TTC549 (cell line): Measurements from ENCODE around the gene ADAP1.

ENCODE experiments used
- FAIRE-seq: peaks from 2 replicates; lab custom pipeline; 2012; peaks lifted over from hg19 to GRCh38; lab: Jason Lieb, UNC

The ADAP1 gene

DNA sequence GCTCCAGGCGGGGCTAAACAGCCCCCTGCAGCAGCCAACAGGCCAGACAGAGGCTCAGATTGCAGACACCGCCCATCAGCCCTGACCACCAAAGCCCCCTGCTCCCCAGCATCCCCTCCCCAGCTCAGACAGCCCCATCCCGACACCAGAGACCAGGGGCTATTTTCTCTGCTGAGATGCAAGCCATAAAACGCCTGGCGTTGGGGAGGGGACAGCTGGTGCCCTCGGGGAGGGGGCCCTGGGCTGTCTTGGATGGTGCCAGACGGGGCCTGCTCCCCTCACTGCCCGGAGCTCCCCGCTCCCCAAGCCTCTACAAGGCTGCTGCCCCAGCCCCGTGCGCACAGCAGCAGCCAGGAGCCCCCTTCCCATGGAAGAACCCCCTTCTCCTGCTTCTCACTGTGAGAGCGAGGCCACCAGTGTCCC is 46.3 kb downstream of the ADAP1 start:
- no peak for FAIRE-seq

DNA sequence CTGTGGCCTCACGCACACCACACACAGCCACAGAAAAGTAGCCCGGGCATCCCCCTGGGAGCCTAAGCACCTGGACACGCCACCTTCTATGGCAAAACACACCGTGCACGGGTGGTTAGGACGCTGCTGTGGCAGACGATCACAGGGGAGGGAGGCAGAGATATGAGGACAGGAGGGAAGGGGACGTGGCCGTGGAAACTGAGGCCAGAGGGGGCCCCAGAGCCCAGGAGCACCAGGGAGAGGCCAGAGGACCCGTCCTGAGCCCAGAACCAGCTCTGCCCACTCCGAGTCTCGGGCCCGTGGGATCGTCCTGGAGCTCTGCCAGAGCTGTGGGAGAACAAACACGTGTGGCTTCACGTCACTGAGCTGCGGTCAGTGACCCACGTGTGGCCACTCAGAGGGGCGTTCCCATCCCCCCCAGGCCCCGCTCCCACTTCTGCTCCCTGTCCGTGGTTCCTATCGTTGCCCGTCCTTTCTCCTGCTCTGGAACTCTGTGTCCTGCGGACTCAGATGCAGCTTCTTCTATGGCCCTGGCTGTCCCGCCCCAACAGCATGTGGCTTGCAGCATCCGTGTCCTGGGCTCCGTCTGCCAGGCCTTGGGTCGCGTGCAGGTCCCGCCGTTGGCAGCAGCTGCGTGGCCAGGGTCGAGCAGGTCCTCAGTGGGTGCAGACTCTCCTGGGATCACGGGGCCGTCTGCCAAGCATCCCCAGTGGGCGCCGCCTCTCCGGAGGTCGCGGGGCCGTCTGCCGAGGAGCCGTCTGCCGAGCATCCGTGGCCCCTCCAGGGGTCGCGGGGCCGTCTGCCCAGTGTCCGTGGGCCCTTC is 47.1 kb downstream of the ADAP1 start:
- no peak for FAIRE-seq

DNA sequence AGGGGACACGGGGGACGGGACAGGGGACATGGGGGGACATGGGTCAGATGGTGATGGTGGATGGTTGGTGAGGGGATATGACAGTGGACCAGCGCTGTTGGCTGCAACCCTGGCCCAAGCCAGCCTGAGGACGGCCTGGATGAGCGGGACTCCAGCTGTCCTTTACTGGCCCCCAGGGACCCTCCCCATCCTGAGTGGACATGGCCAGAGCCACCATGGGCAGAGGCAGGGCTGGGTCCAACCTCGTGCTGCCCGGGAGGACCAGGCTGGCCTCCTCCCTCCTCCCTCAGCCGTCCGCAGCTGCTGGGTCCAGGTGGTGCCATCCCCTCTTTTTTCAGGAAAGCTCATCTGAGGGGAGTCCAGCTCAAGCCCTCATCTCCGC is 47.7 kb downstream of the ADAP1 start:
- FAIRE-seq: no peak

DNA sequence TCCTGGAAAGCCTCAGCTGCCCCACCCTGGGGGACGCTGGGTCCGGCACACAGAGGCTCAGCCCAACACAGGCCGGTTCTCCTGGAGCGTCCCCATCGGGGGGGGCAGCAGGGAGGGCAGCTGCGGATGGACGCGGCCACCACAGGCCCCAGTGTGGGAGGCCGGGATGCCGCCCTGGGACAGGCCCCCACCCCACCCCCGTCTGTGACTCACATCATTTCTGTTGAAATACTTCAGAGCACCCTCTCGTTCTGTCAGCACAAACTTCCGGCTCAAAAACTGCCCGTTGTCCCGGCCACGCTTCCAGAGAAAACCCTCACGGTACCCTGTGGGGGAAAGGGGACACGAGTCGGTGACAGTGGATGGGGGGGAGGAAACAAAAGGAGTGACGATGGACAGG is 49.6 kb downstream of the ADAP1 start:
- no peak for FAIRE-seq

DNA sequence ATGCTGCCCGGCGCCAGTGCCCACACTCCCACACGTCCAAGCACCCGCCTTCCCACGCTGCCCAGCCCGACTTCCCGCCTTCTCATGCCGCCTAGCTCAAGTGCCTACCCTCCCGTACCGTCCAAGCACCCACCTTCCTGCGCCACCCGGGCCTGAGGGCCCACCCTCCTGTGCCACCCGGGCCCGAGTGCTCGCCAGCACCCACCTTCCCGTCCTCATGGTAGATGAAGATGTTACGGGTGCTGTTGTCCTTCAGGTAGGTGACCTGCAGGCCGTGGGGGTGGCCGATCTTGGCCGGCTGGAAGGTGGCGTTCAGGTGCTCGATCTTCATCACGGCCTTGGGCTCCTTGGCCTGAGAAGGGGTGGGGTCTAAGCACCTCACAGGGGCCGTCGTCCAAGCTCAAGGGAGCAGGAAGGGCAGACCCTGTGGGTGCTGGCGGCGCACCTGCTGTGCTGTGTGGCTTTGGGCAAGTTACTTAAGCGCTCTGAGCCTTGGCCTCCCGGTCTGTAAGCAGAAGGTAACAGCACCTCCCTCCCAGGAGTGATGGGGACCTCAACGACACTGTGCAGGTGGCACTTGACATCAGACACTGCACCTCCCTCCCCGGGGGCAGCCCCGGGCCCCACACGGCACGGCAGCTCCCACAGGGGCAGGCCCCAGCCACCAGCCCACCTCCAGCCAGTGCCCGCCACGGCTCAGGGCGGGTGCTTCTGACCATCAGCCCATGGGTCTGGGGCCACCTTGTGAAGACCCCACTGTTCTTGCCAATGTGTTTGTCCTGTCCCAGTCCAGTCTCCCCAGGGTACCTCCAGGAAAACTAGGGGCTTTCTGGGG is 50.3 kb downstream of the ADAP1 start:
- FAIRE-seq: no peak

DNA sequence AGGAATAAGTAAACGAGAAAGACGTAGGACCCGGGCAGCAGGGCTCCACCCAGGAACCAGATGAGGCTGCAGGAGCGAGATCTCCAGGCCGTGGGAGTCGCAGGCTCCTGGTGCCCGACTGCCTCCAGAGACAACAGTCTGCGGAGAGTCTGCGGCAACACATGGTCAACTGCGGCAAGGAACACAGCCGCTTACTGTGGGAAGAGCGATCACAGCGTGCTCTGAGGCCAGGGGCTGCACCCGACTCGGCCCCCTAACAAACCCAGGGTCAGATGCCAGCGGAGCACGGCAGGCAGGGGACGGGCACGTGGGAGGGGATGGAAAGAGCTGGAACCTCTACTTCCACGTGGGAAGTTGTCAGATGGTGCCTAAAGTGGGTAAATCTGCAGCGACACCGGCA is 51.5 kb downstream of the ADAP1 start:
- FAIRE-seq: no peak

DNA sequence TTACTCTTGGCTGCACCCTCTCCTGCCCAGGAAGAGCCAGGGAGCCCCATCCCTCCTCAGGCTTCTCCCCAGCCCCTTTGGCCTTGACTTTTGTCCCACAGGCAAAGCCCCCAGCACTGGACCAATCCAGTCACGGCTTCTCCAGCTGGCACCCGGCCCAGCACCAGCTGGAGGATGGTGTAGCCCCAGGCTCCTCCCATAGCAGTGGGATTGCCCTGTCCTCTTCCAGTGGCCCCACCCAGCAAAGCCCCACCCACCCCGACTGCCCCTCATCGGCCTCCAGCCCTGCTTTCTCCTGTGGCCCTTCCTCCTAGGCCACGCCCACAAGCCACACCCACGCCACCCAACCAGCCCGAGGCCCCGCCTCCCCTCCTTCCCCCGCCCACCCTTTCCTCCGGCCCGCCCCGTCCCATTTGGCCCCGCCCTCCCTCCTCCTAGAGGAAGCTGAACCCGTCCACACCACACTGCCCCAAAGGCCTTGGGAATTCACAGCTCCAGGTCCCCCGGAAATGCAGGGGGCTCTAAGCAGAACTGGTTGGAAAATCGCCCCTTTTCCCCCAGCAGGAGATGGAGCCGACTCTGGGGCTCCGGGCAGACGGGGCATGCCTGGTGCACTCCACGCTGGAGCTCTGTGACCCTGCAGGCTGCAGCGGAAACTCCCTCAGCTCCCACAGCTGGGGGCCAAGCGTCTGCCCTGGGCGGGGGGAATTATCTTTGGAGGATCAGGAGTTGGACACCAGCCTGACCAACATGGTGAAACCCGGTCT is 52.9 kb downstream of the ADAP1 start:
- no peak for FAIRE-seq

DNA sequence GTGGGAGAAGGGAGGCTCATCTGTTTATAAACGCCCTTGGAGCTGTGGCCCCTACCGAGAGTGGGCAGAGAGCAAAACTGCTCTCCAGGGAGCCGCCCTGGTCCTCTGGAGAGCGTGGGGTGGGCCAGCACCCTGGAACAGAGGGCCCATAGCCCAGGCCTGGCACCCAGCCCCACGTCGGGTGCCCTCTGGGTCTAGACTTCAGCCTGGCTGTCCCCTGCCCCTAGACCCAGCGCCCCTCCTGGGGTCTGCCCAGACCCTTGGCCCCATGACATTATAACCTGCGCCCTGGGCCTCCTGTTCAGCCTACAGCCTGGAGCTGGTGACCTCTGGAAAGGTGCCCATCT is 53.5 kb downstream of the ADAP1 start:
- no peak for FAIRE-seq

DNA sequence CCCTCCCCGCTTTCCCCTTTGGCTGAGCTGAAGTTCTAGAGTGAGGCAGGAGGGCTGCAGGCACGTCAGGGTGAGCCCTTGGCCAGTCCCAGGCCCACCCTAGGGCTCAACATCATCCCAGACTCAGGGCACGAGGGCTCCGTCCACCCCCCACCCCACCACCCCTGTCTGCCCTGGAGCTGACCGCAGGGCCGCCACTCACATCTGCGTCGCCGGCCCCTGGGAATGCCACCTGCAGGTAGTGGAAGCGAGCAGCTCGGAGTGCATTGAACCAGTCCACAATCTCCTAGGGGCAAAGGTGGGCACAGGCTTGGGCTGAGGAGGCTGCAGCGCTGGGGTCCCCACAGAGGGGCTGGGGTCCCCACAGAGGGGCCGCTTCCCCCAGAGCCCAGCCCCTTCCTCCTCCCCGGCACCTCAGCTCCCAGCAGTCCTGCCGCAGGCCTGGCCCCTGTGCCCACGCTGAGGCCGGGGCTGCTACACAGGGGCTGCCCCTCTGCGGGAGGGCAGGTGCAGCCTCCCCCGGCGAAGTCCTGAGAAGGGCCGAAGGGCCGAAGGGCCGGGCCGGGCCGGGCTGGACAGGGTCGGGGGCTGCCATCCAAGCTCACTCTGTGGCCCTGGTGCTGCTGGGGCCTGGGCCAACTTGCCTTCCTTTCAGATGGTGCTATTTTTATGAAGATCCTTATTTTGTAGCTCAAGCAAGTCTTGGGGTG is 54.0 kb downstream of the ADAP1 start:
- FAIRE-seq: no peak

DNA sequence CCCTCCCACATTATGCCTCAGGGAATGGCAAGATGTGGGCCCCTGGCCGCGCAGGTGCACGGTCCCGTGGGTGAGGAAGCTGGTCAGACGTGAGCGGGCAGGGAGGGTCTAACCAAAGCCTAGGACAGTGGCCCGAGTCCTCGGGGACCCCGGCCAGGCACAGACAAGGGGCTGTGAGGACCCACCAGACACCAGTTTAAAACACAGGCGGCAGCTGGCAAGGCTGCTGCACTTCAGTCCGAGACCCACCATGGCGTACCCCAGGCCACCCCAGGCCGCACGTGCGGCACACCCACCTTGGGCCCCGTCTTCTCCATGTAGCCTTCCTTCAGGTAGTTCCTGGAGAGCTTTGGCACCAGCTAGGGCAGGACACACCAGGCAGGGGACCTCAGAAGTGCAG is 54.7 kb downstream of the ADAP1 start:
- no peak for FAIRE-seq

DNA sequence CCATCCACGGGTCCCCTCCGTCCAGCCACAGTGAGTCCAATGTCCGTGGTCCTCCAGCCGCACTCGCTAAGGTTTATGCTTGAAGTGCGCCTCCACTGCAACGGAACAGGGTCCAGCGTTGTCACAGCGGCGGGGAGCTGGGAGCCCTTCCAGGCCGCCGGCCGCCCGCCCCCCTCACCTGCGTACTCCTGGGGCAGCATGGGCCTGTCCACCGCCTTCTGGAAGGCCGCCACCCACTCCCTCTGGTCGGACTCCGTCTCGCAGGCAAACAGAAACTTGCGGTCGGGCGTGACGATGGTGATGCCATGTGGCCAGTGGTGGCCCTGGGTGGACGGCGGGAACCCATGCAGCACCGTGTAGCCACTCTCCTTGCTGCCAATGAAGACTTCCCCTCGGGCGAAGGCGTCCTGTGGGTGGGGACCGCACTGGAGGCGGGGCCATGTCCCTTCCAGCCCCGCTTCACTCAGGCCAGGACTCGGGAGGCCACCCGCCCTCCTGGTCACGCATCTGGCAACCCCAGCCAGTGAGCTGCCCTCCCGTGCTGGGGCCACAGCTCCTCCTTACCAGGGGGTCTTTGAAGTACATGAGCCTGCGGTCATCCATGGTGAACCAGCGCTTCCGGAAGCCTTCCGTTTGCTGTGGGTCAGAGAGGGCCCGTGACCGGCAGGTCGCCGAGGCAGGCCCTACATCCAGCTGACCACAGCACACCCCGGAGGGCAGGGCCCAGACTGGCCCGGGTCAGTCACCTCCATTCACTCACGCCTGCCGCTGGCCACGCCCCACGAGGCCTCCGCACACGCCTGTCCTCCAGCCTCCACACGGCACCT is 55.4 kb downstream of the ADAP1 start:
- no peak for FAIRE-seq

DNA sequence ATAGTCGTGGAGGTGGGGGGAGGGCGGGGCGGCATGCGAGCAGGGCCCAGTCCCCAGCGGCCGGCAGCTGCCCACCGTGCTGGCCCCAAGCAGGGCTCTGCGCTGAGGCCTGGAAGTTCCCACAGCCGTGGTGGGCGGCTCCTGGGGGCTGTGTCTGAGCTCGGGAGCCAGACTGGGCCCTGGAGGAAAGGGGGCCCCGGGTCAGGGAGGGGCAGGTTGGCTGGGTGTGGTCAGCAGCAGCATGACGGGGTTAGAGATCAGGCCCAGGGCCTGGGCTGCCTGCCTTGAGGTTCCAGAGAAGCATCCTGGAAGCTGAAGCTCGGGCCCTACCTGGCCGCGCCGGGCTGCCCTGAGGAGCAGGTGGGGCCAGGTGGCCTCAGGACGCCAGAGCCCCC is 56.0 kb downstream of the ADAP1 start:
- no peak for FAIRE-seq

DNA sequence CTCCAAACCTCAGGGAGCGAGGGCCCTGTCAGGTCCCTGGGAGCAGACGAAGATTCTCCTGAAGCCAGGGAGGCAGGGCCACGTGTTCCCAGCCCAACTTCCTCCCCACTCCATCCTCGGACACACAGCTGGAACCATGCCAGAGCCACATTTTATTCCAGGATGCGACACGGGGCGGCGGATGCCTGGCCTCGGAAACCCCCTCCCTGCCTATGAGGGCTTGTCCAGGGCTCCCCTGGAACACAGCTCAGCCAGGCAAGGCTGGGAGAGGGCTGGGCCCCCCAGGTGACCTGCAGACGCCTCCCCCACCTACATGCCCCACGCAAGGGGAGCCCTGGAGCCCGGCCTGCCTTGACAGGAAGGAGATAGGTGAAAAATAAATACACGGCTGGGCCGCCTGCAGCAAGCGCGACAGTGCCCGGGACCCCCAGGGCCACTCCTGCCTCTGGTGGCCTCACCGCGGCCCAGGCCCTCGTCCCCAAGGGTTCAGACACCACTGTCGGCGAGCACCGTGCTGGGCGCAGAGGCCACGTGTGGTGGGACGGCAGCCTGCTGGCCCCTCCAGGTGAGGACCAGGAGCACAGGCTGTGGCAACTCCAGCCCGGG is 56.6 kb downstream of the ADAP1 start:
- no peak for FAIRE-seq

DNA sequence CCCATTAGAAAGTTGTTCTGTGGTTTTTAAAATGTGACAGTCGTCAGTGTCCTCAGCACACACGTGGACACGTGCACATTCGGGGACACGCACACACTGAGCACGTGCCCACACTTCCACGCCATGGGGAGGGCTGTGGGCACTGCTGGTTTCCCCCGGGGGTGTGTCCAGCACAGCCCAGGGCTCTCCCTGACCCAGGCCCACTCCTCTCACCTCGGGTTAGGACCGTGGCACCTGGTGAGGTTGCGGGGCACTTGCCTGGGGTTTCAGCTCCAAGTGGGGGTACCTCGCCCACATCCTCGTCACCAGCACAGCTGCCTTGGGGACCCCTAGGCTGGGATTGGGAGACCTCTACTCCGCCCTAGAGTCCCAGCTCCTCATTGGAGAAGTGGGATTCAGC is 57.4 kb downstream of the ADAP1 start:
- FAIRE-seq: no peak

DNA sequence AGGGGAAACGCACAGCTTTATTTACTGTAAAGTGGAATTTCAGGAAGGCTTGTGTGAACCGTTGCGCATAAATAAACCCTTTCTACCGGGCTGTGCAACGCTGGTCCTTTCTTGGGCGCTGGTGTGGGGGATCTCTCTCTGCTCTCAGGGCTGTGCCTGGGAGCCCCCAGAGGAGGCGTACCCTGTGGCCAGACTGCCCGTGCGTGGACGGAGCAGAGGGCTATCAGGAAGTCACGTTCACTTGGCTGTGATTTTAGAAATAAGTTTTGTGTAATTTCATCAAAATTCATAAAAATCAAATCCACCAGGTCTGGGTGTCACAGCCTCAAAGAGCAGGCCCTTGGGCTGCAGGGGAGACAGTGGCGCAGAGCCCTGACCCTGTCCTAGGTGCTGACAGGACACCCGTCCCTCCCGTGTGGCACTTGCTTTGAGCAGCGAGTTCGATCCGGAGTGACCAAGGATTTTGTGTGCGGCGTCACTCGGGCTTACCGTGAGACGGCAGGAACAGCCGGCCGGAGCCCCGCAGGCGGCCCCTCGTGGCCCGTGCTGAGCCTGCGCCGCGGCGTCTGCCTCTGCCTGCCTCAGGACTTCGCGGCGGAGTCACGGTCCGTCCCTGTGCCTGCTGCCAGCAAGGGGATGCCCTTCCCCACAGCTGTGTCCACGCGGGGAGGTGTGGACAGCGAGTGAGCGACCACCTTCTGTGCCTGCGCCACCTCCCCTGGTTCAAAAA is 58.0 kb downstream of the ADAP1 start:
- FAIRE-seq: no peak

DNA sequence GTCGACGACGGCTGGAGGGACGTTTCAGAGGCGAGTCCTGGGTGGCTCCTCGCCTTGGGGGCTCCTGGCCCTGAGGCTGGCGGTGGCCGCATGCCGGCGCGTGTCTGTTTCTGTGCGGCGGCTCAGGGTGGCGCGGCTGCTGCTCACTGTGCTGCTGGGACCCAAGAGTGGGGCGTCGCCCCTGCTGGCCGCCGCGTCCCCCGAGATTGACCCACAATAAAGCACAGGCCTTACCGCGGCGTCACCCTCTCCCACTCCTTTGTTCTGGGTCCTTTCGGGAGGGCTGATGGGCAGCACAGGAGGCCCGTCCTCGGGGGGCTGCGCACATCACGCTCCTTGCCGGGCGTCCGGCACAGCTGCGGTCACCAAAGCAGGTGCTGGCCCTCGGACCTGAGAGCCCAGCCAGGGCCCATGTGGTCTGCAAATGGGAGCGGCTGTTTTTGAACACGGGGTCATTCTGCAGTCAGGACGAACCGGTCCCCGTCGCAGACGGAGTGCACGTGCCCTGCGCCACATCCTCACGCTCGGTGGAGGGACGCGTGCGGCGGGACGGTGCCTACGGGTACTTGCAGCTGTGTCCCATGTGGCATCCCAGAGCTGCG is 58.9 kb downstream of the ADAP1 start:
- no peak for FAIRE-seq

DNA sequence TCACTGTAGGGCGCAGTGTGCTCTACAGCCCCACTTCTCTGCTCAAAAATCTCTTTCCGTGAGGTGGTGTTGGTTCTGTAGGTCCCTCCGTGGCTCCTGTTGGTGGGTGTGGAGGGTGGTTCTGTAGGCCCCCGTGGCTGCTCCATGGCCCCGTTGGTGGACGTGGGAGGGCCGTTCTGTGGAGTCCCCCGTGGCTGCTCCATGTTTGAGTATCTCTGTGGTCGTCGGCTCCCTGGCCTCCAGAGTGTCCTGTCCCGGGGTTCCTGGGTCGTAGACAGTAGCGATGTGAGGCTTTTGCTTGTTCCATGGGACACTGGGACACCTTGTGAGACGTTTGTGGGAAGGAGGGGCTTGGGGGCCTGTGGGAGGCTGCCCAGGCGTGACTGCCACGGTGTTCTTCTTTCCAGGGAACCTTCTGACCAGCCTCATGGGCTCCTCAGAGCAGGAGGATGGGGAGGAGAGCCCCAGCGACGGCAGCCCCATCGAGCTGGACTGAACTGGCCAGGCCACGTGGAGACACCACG is 59.5 kb downstream of the ADAP1 start:
- FAIRE-seq: no peak

DNA sequence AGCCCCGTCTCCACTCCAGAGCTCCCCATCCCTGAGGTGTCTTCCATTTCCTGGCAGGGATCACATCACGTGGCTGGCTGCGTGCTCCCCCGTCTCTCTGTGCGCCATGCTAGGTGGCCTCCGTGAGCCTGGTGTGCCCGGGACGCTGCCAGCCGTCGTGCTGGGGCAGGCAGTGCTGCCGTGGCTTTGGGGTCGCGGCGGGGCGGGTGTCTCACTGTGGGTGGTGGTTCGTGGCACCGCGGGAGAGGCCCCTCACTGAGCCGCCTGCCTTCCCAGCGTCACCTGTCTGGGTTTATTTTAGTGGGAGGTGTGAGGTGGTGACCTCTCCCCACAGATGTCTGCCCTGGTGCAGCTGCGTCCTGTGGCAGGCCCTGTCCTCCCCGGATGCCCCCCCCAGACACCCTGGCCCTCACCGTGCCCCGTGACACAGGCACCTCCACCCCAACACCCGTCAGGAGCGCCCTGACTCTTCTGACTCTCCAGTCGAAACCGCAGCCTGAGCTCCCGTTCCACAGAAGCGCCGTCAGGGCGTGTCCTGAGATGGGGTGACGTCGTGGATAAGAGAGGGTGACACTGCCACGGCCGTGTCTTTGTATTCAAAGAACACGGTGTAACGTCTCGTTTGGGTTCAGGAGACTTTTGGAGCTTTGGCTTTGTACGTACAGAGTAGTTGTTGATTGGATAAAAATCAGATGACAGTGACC is 60.2 kb downstream of the ADAP1 start:
- FAIRE-seq: no peak

DNA sequence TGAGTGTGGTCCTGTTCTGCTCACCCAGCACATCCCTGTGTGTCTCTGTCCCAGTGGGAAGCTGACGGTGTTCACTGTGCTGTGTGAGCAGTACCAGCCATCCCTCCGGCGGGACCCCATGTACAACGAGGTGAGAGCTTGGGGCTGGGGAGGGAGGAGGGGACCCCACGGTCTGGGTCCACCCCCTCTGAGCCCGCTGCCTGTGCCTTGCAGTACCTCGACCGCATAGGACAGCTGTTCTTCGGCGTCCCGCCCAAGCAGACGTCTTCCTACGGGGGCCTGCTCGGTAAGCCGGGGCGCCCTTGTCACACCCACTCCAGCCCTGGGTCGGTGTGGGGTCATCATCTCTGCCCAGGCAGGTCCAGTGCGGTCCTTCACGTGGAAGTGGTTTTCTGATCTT is 60.8 kb downstream of the ADAP1 start:
- no peak for FAIRE-seq
